HepG2 (cell line): ENCODE data around the gene TCFL5. TPM values are rescaled to one million over a fixed set of nuclear protein-coding genes. Genes with fewer than 3 reads are reported as not detected.
A peak's percentile ranks its signal among the peaks of the same experiment; 100 is the strongest.

Experiments
- AKAP8 ChIP-seq: sonication (generic); formaldehyde crosslinking; IDR thresholded peaks from 2 replicates; pipeline ENCODE4 v1.5.1; 2020; ENCODE audit warnings: mild to moderate bottlenecking, missing genetic modification reagents
- ASH2L ChIP-seq: fragments of 300-600, 200-600 bp; sonication (generic); IDR thresholded peaks from 2 replicates; pipeline ENCODE4 v1.7.0; 2017; ENCODE audit warnings: low read depth, mild to moderate bottlenecking, moderate library complexity, mixed read lengths, low read length; ENCODE audit not compliant: insufficient read length
- JARID2 ChIP-seq: sonication (generic); formaldehyde crosslinking; IDR thresholded peaks from 2 replicates; pipeline ENCODE4 v1.8.1; 2023; ENCODE audit warnings: missing genetic modification reagents, inconsistent platforms; ENCODE audit not compliant: insufficient replicate concordance
- NR1H2 ChIP-seq: sonication (generic); formaldehyde crosslinking; IDR thresholded peaks from 2 replicates; pipeline ENCODE4 v1.8.1; 2022; ENCODE audit warnings: low read depth, missing genetic modification reagents, borderline replicate concordance
- POGZ ChIP-seq: sonication (generic); formaldehyde crosslinking; IDR thresholded peaks from 2 replicates; pipeline ENCODE4 v1.4.0; 2020; ENCODE audit warnings: mild to moderate bottlenecking, missing genetic modification reagents
- PRDM15 ChIP-seq: sonication (generic); formaldehyde crosslinking; IDR thresholded peaks from 2 replicates; pipeline ENCODE4 v1.4.0; 2020; ENCODE audit warnings: missing genetic modification reagents
- RFX5 ChIP-seq: IDR thresholded peaks from 2 replicates; pipeline ENCODE4 v1.6.1; 2011; ENCODE audit warnings: low read depth, low read length, improper control_type of control experiment
- SMAD9 ChIP-seq: sonication (generic); formaldehyde crosslinking; IDR thresholded peaks from 2 replicates; pipeline ENCODE4 v1.5.1; 2020; ENCODE audit warnings: mild to moderate bottlenecking, missing genetic modification reagents
- SNRNP70 ChIP-seq: fragments of 200-400 bp; formaldehyde crosslinking; IDR thresholded peaks from 2 replicates; pipeline ENCODE4 v1.6.1; 2017; ENCODE audit warnings: mild to moderate bottlenecking, low read depth, low read length, moderate library complexity
- ZHX2 ChIP-seq, 2 experiments: sonication (generic) in 1 of 2; formaldehyde crosslinking in 1 of 2; IDR thresholded peaks; 2 replicates each; pipeline versions ENCODE4 v1.6.1 to v1.9.0; 2014 to 2022; ENCODE audit warnings: antibody characterized with exemption in 1 of 2, borderline replicate concordance in 1 of 2, inconsistent platforms in 1 of 2, low read depth in 1 of 2, missing genetic modification reagents in 1 of 2
- ZKSCAN1 ChIP-seq: fragments of 150-350 bp; IDR thresholded peaks from 2 replicates; pipeline ENCODE4 v1.6.1; 2014; ENCODE audit warnings: low read length
- ZNF333 ChIP-seq: sonication (generic); formaldehyde crosslinking; IDR thresholded peaks from 2 replicates; pipeline ENCODE4 v1.4.0; 2020; ENCODE audit warnings: mild to moderate bottlenecking, missing genetic modification reagents, borderline replicate concordance
- ZNF652 ChIP-seq: IDR thresholded peaks from 2 replicates; pipeline ENCODE4 v1.6.1; 2016; ENCODE audit warnings: low read depth, borderline replicate concordance
- polyA plus RNA-seq, 8 experiments: library from polyadenylated mRNA; depleted of rRNA in 3 of 8; stranded (reverse) in 7 of 8; unstranded in 1 of 8; fragments of >200 nt; fragmentation: Illumina TruSeq in 4 of 8; extraction: Trizol in 4 of 8; gene quantifications; 2 replicates each; pipeline versions ENCODE4 v1.2.1 to v1.2.3, GENCODE V29; 2011 to 2016; ENCODE audit warnings: low read depth in 4 of 8, missing spikeins in 1 of 8, mixed read lengths in 1 of 8; ENCODE audit not compliant: insufficient read depth in 1 of 8
- total RNA-seq, 5 experiments: library from RNA; depleted of rRNA; stranded (reverse); fragments of >200 nt; fragmentation: Illumina TruSeq; extraction: Trizol; gene quantifications; 2 replicates each; pipeline ENCODE4 v1.2.3, GENCODE V29; 2016; ENCODE audit warnings: low read depth in 1 of 5
- TF ChIP-seq, protein P1 (sequence below): sonication (generic); formaldehyde crosslinking; IDR thresholded peaks from 2 replicates; pipeline ENCODE4 v1.4.0; 2020; ENCODE audit warnings: missing genetic modification reagents, borderline replicate concordance

The TCFL5 gene
- total and polyA plus RNA-seq, 2 of the 13 experiments (the other 11 are each of a cell fraction or from before 2014, with no cell fraction given), result 14.8 to 20.0 TPM

DNA sequence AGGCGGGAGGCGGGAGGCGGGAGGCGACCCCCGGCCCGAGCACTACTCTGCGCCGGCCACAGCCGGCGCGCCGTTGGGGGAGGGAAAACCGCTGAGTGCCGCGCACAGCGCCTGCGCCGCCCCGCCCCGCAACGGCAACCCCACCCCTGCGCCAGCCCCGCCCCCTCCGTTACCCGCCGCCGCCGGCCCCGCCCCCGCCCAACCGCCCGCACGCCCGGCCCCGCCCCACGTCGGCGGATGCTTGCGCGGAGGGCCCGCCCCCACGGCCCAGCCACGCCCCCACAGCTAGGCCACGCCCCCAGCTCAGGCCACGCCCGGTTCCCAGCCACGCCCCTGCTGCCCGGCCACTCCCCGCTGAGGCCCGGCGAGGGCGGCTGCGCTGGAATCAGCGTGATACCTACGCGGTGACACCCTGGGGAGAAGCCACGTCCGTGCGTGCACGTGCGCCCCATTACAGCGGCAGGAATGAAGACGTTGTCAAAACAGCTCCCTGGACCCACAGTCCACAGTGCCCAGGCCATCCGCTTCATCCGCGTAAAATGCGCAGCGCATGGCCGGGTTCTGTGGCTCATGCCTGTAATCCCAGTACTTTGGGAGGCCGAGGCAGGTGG is at the start of gene TCFL5 (continued):
- peak; percentile 22; the same call in 1 of the 2 replicates for TF ChIP-seq ZNF652
- peak; percentile 28; the same call in 1 of the 2 replicates for TF ChIP-seq RFX5
- no peak for TF ChIP-seq ZKSCAN1
- TF ChIP-seq POGZ (CRISPR knock-in tag), result peak; percentile 28; the same call in 1 of the 2 replicates
- peak; percentile 47 for TF ChIP-seq ASH2L
- peak; percentile 52; the same call in 1 of the 2 replicates for TF ChIP-seq NR1H2 (CRISPR knock-in tag)
- TF ChIP-seq JARID2 (CRISPR knock-in tag), result peak; percentile 93
- TF ChIP-seq ZNF333 (CRISPR knock-in tag), result peak; percentile 90; the same call in 1 of the 2 replicates
- TF ChIP-seq, protein P1, sequence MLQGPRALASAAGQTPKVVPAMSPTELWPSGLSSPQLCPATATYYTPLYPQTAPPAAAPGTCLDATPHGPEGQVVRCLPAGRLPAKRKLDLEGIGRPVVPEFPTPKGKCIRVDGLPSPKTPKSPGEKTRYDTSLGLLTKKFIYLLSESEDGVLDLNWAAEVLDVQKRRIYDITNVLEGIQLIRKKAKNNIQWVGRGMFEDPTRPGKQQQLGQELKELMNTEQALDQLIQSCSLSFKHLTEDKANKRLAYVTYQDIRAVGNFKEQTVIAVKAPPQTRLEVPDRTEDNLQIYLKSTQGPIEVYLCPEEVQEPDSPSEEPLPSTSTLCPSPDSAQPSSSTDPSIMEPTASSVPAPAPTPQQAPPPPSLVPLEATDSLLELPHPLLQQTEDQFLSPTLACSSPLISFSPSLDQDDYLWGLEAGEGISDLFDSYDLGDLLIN (CRISPR knock-in tag), result peak; percentile 91; the same call in 1 of the 2 replicates
- TF ChIP-seq AKAP8, result peak; percentile 88
- TF ChIP-seq SMAD9, result peak; percentile 83; the same call in 1 of the 2 replicates
- peak; percentile 89 for TF ChIP-seq ZHX2 (IDR thresholded peaks at IDR 0.05; ENCODE audit: low read depth)
- peak; percentile 68; the same call in 1 of the 2 replicates for TF ChIP-seq ZHX2 (CRISPR knock-in tag; IDR thresholded peaks at IDR 0.05; ENCODE audit: borderline replicate concordance)
- peak; percentile 48; the same call in 1 of the 2 replicates for TF ChIP-seq PRDM15 (CRISPR knock-in tag)
- no peak for TF ChIP-seq SNRNP70
